Neutrophil (primary cell): ENCODE measurements around the gene GASK1A.

Source experiments
- H3K27ac ChIP-seq: fragments of 200-600 bp; sonication (generic); 2 replicates; pipeline ENCODE4 v1.5.1; 2016; ENCODE audit warnings: mild to moderate bottlenecking, moderate library complexity
- H3K27me3 ChIP-seq: fragments of 200-600 bp; sonication (generic); 2 replicates; pipeline ENCODE4 v1.6.0; 2016; ENCODE audit warnings: mild to moderate bottlenecking
- H3K36me3 ChIP-seq: fragments of 200-600 bp; sonication (generic); 2 replicates; pipeline ENCODE4 v1.5.1; 2017
- H3K4me1 ChIP-seq, 2 experiments: fragments of 200-600 bp in 1 of 2; sonication (generic) in 1 of 2; 1 replicate in 1 of 2; 2 replicates in 1 of 2; pipeline versions ENCODE4 v1.5.1 to v1.6.1; 2013 to 2016; ENCODE audit warnings: low read depth in 1 of 2, low read length in 1 of 2, mild to moderate bottlenecking in 1 of 2, moderate library complexity in 1 of 2; ENCODE audit not compliant: control insufficient read depth in 1 of 2, insufficient read depth in 1 of 2
- H3K4me3 ChIP-seq, 2 experiments: fragments of 200-600 bp in 1 of 2; sonication (generic) in 1 of 2; 1 replicate in 1 of 2; 2 replicates in 1 of 2; pipeline ENCODE4 v1.5.1; 2013 to 2016; ENCODE audit warnings: low read depth in 1 of 2, low read length in 1 of 2, mild to moderate bottlenecking in 1 of 2, moderate library complexity in 1 of 2
- H3K9me3 ChIP-seq: fragments of 200-600 bp; sonication (generic); 2 replicates; pipeline ENCODE4 v1.5.1; 2016
- CTCF ChIP-seq: fragments of 200-600 bp; sonication (generic); IDR thresholded peaks from 2 replicates; pipeline ENCODE4 v1.5.1; 2016; ENCODE audit warnings: antibody characterized with exemption

Gene GASK1A

GRCh38 chr3:43087249-43087776, 108.2 kb downstream of the GASK1A start:
- Histone ChIP-seq H3K27me3 (no peaks in the 10 kb centered on the region), H3K4me1 (no peaks in the 10 kb centered on the region), H3K9me3 (no peaks in the 10 kb centered on the region), H3K4me3 (no peak overlapping the region), H3K27ac (no peak overlapping the region), H3K36me3 (no peaks in the 10 kb centered on the region)
- TF ChIP-seq CTCF, result no peak

GRCh38 chr3:43089081-43089480, 110.0 kb downstream of the GASK1A start:
- H3K9me3 ChIP-seq, result no peaks in the 10 kb centered on the region
- no peaks in the 10 kb centered on the region for H3K36me3 ChIP-seq
- no peaks in the 10 kb centered on the region for H3K4me1 ChIP-seq
- H3K4me3 ChIP-seq, result no peak overlapping the region
- H3K27ac ChIP-seq, result no peak overlapping the region
- H3K27me3 ChIP-seq, result no peaks in the 10 kb centered on the region
- no peak for TF ChIP-seq CTCF

GRCh38 chr3:43090238-43090637, 111.1 kb downstream of the GASK1A start:
- no peaks in the 10 kb centered on the region for H3K4me1 ChIP-seq
- H3K27me3 ChIP-seq, result no peaks in the 10 kb centered on the region
- H3K36me3 ChIP-seq, result no peaks in the 10 kb centered on the region
- H3K27ac ChIP-seq, result no peak overlapping the region
- H3K4me3 ChIP-seq, result no peak overlapping the region
- H3K9me3 ChIP-seq, result no peaks in the 10 kb centered on the region
- no peak for TF ChIP-seq CTCF

GRCh38 chr3:43091481-43091880, 112.4 kb downstream of the GASK1A start:
- Histone ChIP-seq H3K36me3 (no peaks in the 10 kb centered on the region), H3K27me3 (no peaks in the 10 kb centered on the region)
- TF ChIP-seq CTCF, result no peak

GRCh38 chr3:43093006-43093405, 113.9 kb downstream of the GASK1A start:
- H3K4me3 ChIP-seq, result no peak overlapping the region
- no peak for TF ChIP-seq CTCF
- H3K27ac ChIP-seq, result no peak overlapping the region
- no peaks in the 10 kb centered on the region for H3K36me3 ChIP-seq
- no peaks in the 10 kb centered on the region for H3K9me3 ChIP-seq
- no peaks in the 10 kb centered on the region for H3K27me3 ChIP-seq
- no peaks in the 10 kb centered on the region for H3K4me1 ChIP-seq

More at GRCh38 chr3:43091481-43091880, 112.4 kb downstream of the GASK1A start:
- H3K4me1 ChIP-seq, result no peaks in the 10 kb centered on the region
- no peak overlapping the region for H3K27ac ChIP-seq
- H3K4me3 ChIP-seq, result no peak overlapping the region
- H3K9me3 ChIP-seq, result no peaks in the 10 kb centered on the region

- Histone ChIP-seq H3K36me3 (no peaks in the 10 kb centered on the region), H3K4me3 (no peak overlapping the region), H3K4me1 (no peaks in the 10 kb centered on the region), H3K27me3 (no peaks in the 10 kb centered on the region), H3K27ac (no peak overlapping the region), H3K9me3 (no peaks in the 10 kb centered on the region)
- no peak for TF ChIP-seq CTCF
Measured at GRCh38 chr3:43093974-43094373, 114.9 kb downstream of the GASK1A start.
